HG03039 (cell line): ENCODE data around the gene CLEC16A.
A peak's percentile ranks its signal among the peaks of the same experiment; 100 is the strongest.
"Not testable (repeated sequence)": the region's sequence is repeated elsewhere in the genome, so short reads cannot be mapped to it uniquely, and the experiment has no call there.

ENCODE experiments used
- ATAC-seq: cut with Tn5 transposase; IDR thresholded peaks from one replicate; pipeline ENCODE4 v1.9.1; 2021; ENCODE audit warnings: mild to moderate bottlenecking, moderate library complexity; ENCODE audit not compliant: unreplicated experiment

Gene CLEC16A

DNA sequence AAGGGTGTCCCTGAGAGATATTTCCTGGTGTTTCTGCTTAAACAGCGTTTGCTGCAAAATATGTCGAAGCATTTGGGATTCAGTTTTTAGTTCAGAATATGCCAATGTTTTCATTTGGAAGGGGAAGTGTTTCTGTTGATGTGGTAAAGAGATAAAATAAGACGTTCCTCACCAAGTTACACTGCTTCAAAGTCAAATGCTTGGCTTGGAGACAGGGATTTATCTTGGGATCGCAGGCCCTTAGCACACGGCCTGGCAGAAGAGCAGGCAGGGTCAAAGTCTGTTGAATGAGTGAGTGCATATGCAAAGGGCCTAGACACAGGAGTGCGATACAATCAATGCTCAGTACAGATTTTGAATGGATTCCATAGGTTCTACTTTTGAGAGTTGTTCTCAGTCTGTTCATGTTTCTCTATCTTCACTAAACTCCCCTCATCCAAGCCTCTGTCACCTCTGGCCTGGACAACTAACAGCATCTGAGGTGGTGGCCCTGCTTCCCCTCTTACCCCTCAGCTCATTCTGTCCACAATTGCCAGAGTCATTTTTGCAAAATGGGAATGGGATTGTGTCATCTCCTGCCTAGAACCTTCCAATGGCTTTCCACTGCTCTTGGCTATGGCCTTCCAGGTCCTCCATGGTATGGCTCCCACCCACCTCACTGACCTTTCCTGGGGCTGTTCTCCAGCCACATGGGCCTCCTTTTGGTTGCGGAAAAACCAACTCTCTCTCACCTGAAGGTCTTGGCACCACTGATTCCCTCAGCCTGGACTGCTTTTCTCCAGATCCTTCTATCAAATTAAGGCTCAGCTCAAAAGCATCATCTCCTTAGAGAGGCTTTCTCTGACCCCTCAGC, 5.3 kb upstream of the CLEC16A start:
- no peak for ATAC-seq

DNA sequence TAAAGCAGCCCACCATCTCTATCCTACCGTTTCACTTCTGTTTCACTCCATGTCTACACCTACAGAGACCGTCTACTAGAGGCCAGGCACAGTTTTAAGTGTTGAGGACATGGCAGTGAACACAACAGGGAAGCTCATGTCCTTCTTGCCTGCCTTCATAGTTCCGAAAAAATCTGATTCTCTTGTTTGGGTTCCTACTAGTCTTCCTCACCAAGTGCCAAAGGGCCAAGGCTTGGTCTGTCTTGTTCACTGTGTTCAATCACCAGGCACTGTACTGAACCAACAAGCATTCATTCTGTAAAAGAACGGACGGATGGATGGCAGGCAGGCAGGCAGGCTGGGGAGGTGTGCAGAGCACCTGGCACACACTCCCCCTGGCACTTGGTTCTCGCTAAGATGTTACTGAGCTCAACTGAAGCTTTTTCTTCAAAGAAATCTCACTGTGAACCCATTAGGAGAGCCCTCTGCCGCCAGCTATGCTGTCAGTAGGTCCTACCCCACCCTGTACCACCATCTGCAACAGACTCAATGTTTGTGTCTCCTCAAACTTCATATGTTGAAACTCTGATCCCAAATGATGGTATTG, 4.6 kb upstream of the CLEC16A start:
- no peak for ATAC-seq

GRCh38 chr16:10940501-10941079, 3.8 kb upstream of the CLEC16A start:
- ATAC-seq: no peak

GRCh38 chr16:10941127-10941933, 3.0 kb upstream of the CLEC16A start:
- no peak for ATAC-seq

- ATAC-seq: not testable (repeated sequence)
Measured at GRCh38 chr16:10941935-10942351, 2.4 kb upstream of the CLEC16A start.

DNA sequence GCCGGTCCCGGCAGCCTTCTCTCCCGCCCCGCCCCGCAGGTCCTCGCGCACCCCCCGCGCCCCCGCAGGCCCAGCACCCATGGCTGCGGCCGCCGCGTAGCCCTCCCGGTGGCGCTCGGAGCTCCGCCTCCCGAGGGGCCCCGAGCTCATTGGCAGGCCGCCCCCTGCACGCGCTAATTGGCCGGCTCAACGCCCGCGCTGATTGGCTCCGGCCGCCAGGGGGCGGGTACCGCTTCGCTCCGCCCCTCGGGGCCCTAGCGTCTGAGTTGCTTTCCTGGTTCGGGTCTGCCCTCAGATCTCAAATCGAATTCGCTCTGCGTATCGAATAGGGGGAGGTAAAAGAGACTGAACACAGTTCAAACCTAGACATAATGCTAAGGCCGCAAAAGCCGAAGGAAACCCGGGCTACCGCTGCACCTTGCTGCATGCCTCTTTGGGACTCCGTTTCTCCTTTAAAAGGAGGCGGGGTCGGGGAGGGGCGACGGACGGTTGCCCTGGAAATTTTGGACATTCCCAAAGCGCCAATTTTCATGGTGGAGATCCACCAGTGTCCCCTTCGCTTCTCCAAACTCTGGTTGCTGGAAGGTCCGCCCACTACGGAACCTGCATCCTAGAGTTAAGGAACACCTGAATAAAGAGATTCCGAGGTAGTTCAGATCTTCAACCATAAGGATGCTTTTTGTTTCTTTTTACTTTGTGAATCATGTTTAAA, 1.9 kb upstream of the CLEC16A start, which contains the start of gene DEXI:
Gene DEXI, minus strand, starts transcription at position 117 of the 712 bp plus-strand sequence. CDS start 463 bp downstream, outside the sequence.
- ATAC-seq: peak; percentile 69

- no peak for ATAC-seq
Measured at GRCh38 chr16:10943064-10943353, 1.4 kb upstream of the CLEC16A start.

DNA sequence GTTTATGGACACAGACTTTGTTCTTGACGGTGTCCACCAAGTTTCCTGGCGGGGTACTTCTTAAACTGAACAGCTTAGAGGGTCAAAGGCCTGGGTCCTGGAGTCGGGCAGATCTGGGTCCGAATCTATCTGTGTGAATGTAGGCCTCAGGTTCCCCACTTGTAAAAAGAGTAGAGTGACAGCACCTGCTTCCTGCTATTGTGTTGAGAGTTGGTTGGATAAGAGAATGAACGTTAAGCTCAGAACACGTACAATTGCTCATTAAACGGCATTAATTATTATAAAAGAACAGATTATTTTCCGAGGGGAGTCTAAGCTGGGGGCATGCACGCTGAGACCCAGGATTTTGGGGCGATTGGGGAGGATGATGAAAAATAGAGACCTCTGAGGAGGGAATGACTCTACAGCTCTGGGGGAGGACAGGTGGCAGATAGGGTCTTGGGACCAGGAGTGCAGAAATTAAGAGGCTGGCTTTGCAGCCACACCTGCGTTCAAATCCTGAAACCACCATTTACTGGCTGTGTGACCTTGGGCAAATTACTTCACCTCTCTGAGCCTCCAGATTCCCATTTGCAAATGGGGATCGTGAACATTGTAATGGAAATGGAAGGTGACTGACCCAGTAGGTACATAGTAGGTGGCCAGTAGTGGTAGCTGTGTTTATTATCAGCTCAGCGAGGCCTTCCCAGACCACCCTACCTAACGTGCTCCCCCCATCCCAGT, 862 bp downstream of the CLEC16A start:
- ATAC-seq: no peak

DNA sequence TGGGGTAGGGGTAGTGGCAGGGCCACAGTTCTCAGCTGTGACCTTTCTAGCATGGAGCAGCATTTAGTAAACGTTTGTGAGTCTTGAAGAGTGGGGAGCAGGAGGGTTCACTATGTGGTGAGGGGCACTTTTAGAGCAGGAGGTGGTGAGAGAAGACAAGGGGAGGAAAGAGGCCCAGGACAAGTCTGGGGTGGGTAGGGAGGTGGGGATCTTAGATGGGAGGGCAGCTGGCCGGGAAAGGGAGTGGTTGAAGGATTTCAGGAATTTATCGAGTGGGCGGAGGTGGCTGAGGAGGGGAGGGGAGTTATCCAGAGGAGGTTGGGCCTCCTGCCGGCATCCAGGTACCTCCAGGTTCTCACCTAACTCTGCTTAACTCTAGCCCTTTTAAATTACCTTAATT, 1.9 kb downstream of the CLEC16A start:
- no peak for ATAC-seq

GRCh38 chr16:10947211-10947787, 2.9 kb downstream of the CLEC16A start:
- ATAC-seq: no peak

DNA sequence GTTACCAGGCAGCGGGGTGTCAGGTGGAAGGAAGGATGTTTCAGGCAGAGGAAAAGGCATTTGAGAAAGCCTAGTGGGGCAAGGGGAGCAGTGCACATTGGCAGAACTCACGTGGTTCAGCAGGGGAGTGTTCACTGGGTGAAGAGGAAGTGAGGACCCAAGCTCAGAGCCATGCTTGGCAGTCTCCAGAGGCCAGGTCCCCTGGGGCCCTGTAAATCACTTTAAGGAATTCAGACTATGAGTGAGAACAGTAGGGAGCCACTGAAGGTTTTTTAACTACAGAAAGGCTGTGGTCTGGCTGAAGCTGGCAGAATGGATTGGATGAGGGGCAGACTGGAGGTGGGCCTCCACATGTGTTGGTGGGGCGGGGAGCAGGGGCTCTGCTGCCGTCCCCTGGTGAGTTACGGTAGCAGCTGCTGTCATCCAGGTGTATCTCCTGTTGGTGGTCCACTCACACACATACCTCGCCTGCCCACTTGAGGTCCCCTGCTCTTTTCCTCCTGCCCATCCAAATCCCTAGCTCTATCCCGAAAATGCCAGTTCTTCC, 5.1 kb downstream of the CLEC16A start:
- ATAC-seq: peak; percentile 50

- ATAC-seq: no peak
Measured at GRCh38 chr16:10950393-10950792, 6.0 kb downstream of the CLEC16A start.

DNA sequence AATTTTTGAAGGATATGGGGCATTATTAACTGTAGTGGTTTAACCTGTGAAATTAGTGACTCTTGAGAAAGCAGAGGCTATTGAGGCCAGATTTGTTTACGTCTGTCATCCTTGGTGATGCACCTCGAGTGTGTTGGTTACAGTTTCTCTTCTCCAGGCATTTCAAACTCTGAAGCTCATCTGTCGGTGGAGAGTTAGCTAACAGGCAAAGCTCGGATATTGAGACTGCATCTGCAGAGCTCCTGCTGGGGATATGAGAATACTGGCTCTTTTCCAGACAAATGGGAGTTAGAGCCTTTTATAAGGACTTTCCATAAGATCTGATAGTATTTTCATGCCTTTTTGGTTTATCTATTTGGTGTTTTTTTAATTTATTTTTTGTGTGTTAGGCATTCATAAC, 6.7 kb downstream of the CLEC16A start:
- ATAC-seq: no peak

DNA sequence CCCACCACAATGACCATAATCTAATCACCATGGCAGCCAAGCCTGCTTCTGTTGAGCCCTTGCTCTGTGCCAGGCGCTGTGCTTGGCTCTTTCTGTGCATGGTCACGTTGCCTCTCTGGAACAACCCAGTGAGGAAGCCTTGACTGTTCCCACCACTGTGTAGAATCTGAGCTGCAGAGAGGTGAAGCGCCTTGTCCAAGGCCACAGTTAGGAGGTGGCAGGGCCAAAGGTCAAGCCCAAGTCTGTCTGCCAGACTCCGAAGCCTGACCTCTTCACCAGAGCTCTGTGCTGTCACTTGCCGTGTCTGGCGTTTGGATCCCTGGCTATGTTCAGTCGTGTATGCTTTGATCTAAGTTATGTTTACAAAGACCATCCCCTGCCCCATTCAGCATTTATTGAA, 10.5 kb downstream of the CLEC16A start:
- ATAC-seq: no peak

DNA sequence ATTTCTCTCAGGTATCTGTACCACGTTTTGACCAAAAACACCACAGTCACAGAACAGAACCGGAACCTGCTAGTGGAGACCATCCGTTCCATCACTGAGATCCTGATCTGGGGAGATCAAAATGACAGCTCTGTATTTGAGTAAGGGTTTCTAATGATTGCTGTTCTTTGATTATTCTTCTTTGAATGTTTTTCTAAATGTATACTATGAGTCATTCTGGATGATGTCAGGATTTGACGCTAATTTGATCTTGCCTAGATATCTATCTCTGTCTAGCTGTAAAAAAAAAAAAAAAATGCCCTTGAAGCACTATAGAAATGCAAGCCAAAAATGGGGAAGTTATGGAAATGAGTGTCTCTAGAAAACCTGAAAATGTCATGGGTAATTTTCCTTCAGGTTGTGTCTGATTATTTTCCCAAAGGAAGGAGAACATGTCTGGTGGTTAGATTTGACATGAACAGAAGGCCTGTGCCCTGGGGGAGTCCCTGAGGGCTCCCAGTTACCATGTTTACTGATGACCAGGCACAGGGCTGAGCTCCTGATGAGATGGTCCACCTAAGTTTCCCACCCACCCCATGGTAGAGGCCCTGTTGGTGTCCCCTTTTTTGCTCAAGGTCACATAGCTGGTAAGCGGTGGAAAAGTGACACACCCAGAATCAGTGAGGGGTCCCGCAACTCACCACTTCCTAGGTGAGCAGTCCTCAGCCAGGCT, 13.6 kb downstream of the CLEC16A start:
- ATAC-seq: no peak

DNA sequence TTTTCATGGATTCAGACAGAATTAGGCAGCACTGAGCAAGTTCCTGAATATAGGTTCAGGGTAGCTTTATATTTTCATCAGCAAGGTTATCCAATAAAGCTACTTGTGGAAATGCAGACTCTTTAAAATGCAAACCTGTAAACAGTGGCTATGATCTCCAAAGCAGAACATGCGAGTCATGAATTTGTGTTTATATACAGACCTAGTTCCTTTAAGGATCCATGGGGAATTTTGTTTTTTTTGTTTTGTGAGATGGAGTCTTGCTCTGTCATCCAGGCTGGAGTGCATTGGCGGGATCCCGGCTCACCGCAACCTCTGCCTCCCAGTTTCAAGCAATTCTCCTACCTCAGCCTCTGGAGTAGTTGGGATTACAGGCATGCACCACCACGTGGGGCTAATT, 14.8 kb downstream of the CLEC16A start:
- ATAC-seq: no peak

DNA sequence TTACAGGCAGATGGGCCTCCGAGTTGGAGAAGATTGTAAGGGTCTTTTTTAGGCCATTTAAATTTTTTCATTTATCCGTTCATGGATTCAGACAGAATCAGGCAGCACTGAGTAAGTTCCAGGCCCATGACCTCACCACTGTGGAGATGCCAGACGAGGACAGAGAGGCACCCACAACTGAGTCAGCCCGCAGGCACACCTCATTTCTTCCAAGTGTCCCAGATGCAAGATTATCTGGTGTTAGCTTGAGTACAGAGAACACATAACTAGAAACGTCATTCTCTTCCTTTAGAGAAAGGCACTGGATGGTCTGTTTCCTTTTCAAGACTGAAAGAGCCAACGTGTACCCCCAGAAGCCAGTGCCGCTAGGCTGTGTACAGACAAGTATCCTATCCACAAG, 16.9 kb downstream of the CLEC16A start:
- ATAC-seq: no peak

DNA sequence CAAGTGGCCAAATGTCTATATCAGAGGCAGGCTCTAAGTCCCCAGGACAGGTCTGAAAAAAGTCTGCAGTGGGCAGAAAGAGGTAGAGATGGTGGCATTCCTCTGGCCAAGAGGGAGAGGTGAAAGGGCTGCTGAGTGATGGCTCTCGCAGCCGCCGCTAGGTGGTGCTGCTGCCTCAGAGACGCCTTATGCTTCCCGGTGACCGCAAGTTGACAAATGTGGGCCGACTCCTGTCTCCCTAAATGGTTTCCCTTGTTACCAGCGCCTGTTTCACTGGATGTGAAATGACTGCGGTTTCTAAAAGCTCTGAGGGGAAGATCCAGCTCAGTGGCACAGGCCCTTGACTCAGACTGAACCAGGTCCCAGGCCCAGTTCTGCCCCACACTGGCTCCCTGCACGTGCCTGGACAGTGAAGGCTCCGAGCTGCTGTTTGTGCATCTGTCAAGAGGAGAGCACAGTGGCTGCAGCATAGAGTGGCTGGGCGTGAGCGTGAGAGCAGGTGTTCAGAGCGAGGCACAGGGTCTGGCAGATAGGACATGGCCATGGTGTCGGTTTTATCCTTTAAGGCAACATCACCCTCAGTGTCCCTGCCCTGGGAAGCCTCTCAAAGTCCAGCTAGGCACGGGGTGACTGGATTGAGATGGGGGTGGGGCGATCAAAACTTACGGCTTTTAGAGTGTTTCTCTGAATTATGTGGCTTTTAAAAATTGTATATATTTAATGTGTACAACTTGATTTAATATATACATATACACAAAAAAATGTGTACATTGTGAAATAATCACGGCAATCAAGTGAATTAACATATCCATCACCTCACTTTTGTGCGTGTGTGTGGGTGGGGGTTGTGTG, 19.9 kb downstream of the CLEC16A start:
- peak; percentile 35 for ATAC-seq
